Measurements from ENCODE around the gene VPS11. TPM values are rescaled to one million over a fixed set of nuclear protein-coding genes. Genes with fewer than 3 reads are reported as not detected.

Gene VPS11
- total and polyA plus RNA-seq, 7 donors, result 16.2 to 25.4 (median 20.4) TPM

GRCh38 chr11:119110439-119110838 lies 42.8 kb downstream of the VPS11 start:
- TF ChIP-seq, protein P1, sequence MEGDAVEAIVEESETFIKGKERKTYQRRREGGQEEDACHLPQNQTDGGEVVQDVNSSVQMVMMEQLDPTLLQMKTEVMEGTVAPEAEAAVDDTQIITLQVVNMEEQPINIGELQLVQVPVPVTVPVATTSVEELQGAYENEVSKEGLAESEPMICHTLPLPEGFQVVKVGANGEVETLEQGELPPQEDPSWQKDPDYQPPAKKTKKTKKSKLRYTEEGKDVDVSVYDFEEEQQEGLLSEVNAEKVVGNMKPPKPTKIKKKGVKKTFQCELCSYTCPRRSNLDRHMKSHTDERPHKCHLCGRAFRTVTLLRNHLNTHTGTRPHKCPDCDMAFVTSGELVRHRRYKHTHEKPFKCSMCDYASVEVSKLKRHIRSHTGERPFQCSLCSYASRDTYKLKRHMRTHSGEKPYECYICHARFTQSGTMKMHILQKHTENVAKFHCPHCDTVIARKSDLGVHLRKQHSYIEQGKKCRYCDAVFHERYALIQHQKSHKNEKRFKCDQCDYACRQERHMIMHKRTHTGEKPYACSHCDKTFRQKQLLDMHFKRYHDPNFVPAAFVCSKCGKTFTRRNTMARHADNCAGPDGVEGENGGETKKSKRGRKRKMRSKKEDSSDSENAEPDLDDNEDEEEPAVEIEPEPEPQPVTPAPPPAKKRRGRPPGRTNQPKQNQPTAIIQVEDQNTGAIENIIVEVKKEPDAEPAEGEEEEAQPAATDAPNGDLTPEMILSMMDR (IDR thresholded peaks at IDR 0.05), result no peak
- no peak for DNase-seq
- H3K27ac ChIP-seq, result no peak overlapping the region
- H3K4me1 ChIP-seq, result peaks cover 19% of the 10 kb centered on the region
- H3K4me3 ChIP-seq, result no peak overlapping the region
- WGBS, 3 donors, result 77 to 80% (median 80%) methylated on average over 10 of the region's 10 CpGs
- ATAC-seq, result no peak
- no peaks in the 10 kb centered on the region for H3K9me3 ChIP-seq
- H3K27me3 ChIP-seq (ENCODE audit: insufficient read depth in 3 of 3, low read length in 2 of 3), result no peaks in the 10 kb centered on the region
- H3K36me3 ChIP-seq (ENCODE audit: insufficient read depth in 1 of 2, low read depth in 1 of 2), result peaks cover 2 to 52% of the 10 kb centered on the region in 2 donors
- intact Hi-C loops (cut with DNase I), result no loop called here

- peaks cover 2 to 62% of the 10 kb centered on the region in 2 donors for H3K36me3 ChIP-seq (ENCODE audit: insufficient read depth in 1 of 2, low read depth in 1 of 2)
- no peak for DNase-seq
- ATAC-seq, result no peak
- H3K4me1 ChIP-seq, result peaks cover 15% of the 10 kb centered on the region
- TF ChIP-seq, protein P1 (IDR thresholded peaks at IDR 0.05), result no peak
- intact Hi-C loops (cut with DNase I), result no loop called here
- H3K9me3 ChIP-seq, result no peaks in the 10 kb centered on the region
- H3K27ac ChIP-seq, result no peak overlapping the region
- WGBS, 3 donors, result 85 to 91% (median 90%) methylated on average over 11 of the region's 11 CpGs
- H3K27me3 ChIP-seq (ENCODE audit: insufficient read depth in 3 of 3, low read length in 2 of 3), result no peaks in the 10 kb centered on the region
- H3K4me3 ChIP-seq, result no peak overlapping the region
These were observed 43.8 kb downstream of the VPS11 start for GRCh38 chr11:119111361-119111925.

DNA sequence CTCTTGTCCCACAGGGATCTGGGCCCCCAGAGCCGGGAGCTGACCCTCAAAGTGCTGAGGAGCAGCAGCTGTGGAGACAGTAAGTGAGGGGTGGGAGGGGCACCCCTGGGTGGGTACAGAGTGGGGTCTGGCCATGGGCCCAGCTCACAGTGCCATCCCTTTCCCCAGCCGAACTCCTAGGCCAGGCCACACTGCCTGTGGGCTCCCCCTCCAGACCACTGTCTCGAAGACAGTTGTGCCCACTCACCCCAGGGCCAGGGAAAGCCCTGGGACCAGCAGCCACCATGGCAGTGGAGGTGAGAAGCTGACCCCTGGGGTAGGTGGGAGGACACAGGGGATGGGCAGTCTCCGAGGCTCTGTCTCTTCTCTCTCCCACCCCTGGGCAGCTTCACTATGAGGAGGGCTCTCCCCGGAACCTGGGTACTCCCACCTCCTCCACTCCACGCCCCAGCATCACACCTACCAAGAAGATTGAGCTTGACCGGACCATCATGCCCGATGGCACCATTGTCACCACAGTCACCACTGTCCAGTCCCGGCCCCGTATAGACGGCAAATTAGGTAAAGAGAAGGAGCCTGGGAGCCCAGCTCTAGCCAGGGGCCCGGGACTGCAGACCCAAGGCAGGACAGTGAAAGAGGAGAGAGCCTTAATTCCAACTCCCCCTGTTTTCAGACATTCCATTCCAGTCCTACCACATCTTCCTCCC lies 44.8 kb downstream of the VPS11 start:
- Histone ChIP-seq H3K36me3 (ENCODE audit: insufficient read depth in 1 of 2, low read depth in 1 of 2) (peaks cover 2 to 71% of the 10 kb centered on the region in 2 donors), H3K9me3 (no peaks in the 10 kb centered on the region), H3K4me3 (no peak overlapping the region), H3K4me1 (peaks cover 10% of the 10 kb centered on the region), H3K27me3 (ENCODE audit: insufficient read depth in 3 of 3, low read length in 2 of 3) (no peaks in the 10 kb centered on the region), H3K27ac (no peak overlapping the region)
- intact Hi-C loops (cut with DNase I), result no loop called here
- TF ChIP-seq, protein P1 (IDR thresholded peaks at IDR 0.05), result no peak
- DNase-seq (no peak), ATAC-seq (no peak)
- WGBS, 3 donors, result 79 to 89% (median 81%) methylated on average over 12 of the region's 12 CpGs

DNA sequence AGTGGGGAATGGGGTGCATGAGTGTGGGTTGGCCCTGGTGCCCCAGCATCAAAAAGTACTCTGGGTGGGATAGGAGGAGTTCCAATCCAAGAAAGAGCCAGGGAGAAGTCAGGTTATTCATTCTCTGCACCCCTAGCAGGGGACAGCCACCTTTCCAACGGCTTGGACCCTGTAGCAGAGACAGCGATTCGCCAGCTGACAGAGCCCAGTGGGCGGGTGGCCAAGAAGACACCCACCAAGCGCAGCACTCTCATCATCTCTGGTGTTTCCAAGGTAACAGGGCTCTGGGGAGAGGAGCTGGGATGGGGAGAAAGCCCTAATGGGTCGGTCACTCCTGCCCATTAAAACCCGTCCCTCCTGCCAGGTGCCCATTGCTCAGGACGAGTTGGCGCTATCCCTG lies 46.1 kb downstream of the VPS11 start:
- DNase-seq (no peak), ATAC-seq (no peak)
- Histone ChIP-seq H3K27me3 (ENCODE audit: insufficient read depth in 3 of 3, low read length in 2 of 3) (no peaks in the 10 kb centered on the region), H3K27ac (no peak overlapping the region), H3K36me3 (ENCODE audit: insufficient read depth in 1 of 2, low read depth in 1 of 2) (peaks cover 2 to 75% of the 10 kb centered on the region in 2 donors), H3K9me3 (no peaks in the 10 kb centered on the region), H3K4me1 (peaks cover 4% of the 10 kb centered on the region), H3K4me3 (no peak overlapping the region)
- intact Hi-C loops (cut with DNase I), result no loop called here
- 92 to 97% (median 92%) methylated on average over 9 of the region's 9 CpGs for WGBS, 3 donors
- TF ChIP-seq, protein P1 (IDR thresholded peaks at IDR 0.05), result no peak
